Right hindlimb (tissue), 1 donor: ENCODE data around the gene PEX13.

Source experiments
- DNase-seq: peaks from one replicate; pipeline ENCODE4 v3.0.0-alpha.2; 2018

Gene PEX13

DNA sequence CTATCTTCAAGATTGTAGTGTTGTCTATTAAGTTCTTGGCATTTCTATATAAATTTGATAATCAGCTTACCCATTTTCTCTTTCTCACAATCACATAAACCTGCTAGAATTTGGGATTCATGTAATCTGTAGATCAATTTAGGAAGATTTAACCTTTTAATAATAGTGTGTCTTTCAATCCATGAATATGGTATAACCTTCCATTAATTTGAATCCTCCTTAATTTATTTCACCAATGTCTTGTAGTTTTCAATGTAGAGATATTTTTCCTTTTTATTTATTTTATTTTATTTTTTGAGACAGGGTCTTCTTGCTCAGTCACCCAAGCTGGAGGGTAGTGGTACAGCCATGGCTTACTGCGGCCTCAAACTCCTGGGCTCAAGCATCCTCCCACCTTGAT, 68.4 kb downstream of the PEX13 start:
- DNase-seq, result no peak

DNA sequence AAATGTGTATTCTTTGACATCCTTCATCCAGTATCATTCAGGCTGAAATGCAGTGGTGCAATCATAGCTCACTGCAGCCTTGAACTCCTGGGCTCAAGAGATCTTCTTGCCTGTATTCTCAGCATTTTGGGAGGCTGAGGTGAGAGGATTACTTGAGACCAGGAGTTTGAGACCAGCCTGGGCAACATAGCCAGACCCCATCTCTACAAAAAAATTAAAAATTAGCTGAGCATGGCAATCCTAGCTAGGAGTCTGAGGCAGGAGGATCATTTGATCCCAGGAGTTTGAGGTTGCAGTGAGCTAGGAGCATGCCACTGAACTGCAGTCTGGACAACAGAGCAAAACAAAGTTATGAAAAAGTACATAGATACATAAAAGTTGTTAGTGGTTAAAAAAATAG, 72.3 kb downstream of the PEX13 start:
- DNase-seq, result no peak

DNA sequence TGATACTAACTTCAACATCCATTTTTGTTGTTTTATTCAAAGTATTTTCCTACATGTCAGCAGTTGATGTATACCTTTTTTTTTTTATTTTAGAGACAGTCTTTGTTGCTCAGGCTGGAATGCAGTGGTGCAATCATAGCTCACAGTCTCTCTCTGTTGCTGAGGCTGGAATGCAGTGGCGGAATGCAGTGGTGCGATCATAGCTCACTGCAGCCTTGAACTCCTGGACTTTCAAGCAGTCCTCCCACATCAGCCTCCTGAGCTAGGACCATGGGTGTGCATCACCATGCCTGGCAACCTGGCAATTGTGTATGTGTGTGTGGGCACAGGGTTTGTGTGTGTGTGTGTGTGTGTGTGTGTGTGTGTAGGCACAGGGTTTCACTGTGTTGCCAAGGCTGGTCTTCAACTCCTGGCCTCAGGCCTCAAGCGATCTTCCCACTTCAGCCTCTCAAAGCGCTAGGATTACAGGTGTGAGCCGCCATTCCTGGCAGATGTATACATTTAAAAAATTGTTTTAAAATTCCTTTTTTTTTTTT, 72.9 kb downstream of the PEX13 start:
- DNase-seq, result no peak

DNA sequence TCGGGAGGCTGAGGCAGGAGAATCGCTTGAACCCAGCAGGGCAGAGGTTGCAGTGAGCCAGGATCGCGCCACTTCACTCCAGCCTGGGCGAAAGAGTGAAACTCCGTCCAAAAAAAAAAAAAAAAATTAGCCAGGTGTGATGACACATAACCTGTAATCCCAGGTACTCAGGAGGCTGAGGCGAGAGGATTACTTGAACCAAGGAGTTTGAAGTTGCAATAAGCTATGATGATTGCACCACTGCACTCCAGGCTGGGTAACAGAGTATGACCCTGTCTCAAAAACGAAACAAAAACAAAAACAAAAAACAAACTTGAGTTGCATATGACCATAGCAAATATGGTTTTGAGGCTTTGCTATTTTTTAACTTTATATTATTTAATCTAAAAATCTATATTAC, 74.0 kb downstream of the PEX13 start:
- DNase-seq, result no peak

DNA sequence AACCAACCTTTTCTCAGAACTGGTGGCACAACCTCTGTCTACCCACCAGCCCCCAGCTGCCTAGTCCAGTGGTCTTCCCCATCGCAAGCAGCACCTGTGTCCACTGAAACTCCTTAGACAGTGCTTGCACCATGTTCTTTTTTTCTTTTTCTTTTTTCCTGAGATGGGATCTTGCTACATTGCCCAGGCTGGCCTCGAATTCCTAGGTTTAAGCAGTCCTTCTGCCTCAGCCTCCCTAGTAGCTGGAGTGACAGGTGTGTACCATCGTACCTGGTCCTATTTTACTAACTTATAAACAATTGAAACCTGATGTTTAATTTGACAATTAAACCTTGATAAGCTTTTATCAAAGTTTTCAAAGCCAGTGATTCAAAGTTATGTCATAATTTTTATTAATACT, 78.9 kb downstream of the PEX13 start:
- DNase-seq, result no peak

DNA sequence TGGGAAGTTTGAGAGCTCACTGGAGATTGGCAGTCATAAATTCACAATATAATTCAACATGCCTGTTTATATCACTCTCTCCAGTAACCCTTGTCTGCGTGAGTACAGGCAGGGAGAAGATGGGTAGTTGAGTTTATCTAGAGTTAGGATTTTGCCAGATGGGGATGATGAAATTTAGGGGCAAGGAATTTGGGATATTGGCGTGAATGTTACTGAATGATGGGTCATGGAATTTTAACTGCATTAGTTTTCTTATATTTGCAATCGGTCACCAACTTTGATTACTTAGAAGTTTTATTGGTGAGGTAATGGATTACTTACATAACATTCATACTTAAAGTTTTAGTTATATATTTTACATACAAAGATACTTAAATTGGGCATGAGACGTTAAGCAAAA, 83.3 kb downstream of the PEX13 start:
- DNase-seq, result no peak
